ENCODE measurements around the gene TAS1R3. TPM values are rescaled to one million over a fixed set of nuclear protein-coding genes. Genes with fewer than 3 reads are reported as not detected.

Gene TAS1R3
- total and polyA plus RNA-seq, 4 donors: 0.13 to 1.3 (median 0.55) TPM

- Histone ChIP-seq H3K36me3 (ENCODE audit: control insufficient read depth in 4 of 4, insufficient read depth in 4 of 4, low read length in 4 of 4) (peaks cover 0 to 27% (median 4%) of the 10 kb centered on the region in 4 donors), H3K9ac (ENCODE audit: insufficient read depth in 1 of 2, low read length in 2 of 2) (no peak overlapping the region), H3K27me3 (ENCODE audit: control insufficient read depth in 3 of 3, insufficient read depth in 3 of 3, low read length in 2 of 3) (no peaks in the 10 kb centered on the region), H3K27ac (ENCODE audit: low read depth in 1 of 2, low read length in 1 of 2) (no peak overlapping the region), H3K4me1 (ENCODE audit: control insufficient read depth in 5 of 5, insufficient read depth in 5 of 5, low read length in 5 of 5) (peaks cover 0 to 3% (median 0%) of the 10 kb centered on the region in 5 donors), H3K9me3 (ENCODE audit: control insufficient read depth in 4 of 4, insufficient read depth in 3 of 4, low read length in 3 of 4) (no peaks in the 10 kb centered on the region), H3K4me3 (no peak overlapping the region)
- TF ChIP-seq CTCF (IDR thresholded peaks at IDR 0.05; ENCODE audit: control extremely low read depth, extremely low read depth): no peak
- 92 to 95% methylated on average over 31 of the region's 31 CpGs for WGBS, 2 donors
- DNase-seq (no peak), ATAC-seq (ENCODE audit: insufficient read depth, low FRiP score) (no peak)
Measured at GRCh38 chr1:1297802-1298424, 33.2 kb upstream of the TAS1R3 start.

- Histone ChIP-seq H3K27me3 (ENCODE audit: control insufficient read depth in 3 of 3, insufficient read depth in 3 of 3, low read length in 2 of 3) (no peaks in the 10 kb centered on the region), H3K9me3 (ENCODE audit: control insufficient read depth in 4 of 4, insufficient read depth in 3 of 4, low read length in 3 of 4) (no peaks in the 10 kb centered on the region), H3K9ac (ENCODE audit: insufficient read depth in 1 of 2, low read length in 2 of 2) (no peak overlapping the region), H3K27ac (ENCODE audit: low read depth in 1 of 2, low read length in 1 of 2) (no peak overlapping the region), H3K36me3 (ENCODE audit: control insufficient read depth in 4 of 4, insufficient read depth in 4 of 4, low read length in 4 of 4) (peaks cover 0 to 24% (median 4%) of the 10 kb centered on the region in 4 donors), H3K4me3 (no peak overlapping the region), H3K4me1 (ENCODE audit: control insufficient read depth in 5 of 5, insufficient read depth in 5 of 5, low read length in 5 of 5) (peaks cover 0 to 3% (median 0%) of the 10 kb centered on the region in 5 donors)
- no peak for TF ChIP-seq CTCF (IDR thresholded peaks at IDR 0.05; ENCODE audit: control extremely low read depth, extremely low read depth)
- DNase-seq: peak in 2 of 3 donors; percentile 43 to 44
- ATAC-seq (ENCODE audit: insufficient read depth, low FRiP score): no peak
- 69 to 71% methylated on average over 29 to 30 of the region's 30 CpGs for WGBS, 2 donors
Measured at GRCh38 chr1:1298861-1299685, 32.0 kb upstream of the TAS1R3 start.

- no peak for ATAC-seq (ENCODE audit: insufficient read depth, low FRiP score)
- no peak for TF ChIP-seq CTCF (IDR thresholded peaks at IDR 0.05; ENCODE audit: control extremely low read depth, extremely low read depth)
- 87 to 89% methylated on average over 22 of the region's 22 CpGs for WGBS, 2 donors
Measured at GRCh38 chr1:1299686-1300351, 31.3 kb upstream of the TAS1R3 start.

More at GRCh38 chr1:1299686-1300351, 31.3 kb upstream of the TAS1R3 start:
- DNase-seq: no peak
- Histone ChIP-seq H3K9ac (ENCODE audit: insufficient read depth in 1 of 2, low read length in 2 of 2) (no peak overlapping the region), H3K4me3 (no peak overlapping the region), H3K4me1 (ENCODE audit: control insufficient read depth in 5 of 5, insufficient read depth in 5 of 5, low read length in 5 of 5) (peaks cover 0 to 9% (median 4%) of the 10 kb centered on the region in 5 donors), H3K9me3 (ENCODE audit: control insufficient read depth in 4 of 4, insufficient read depth in 3 of 4, low read length in 3 of 4) (no peaks in the 10 kb centered on the region), H3K27ac (ENCODE audit: low read depth in 1 of 2, low read length in 1 of 2) (no peak overlapping the region), H3K36me3 (ENCODE audit: control insufficient read depth in 4 of 4, insufficient read depth in 4 of 4, low read length in 4 of 4) (peaks cover 0 to 20% (median 4%) of the 10 kb centered on the region in 4 donors), H3K27me3 (ENCODE audit: control insufficient read depth in 3 of 3, insufficient read depth in 3 of 3, low read length in 2 of 3) (no peaks in the 10 kb centered on the region)

Data from lung (tissue), 12 donors.